NCI-H2171 (cell line): ENCODE measurements around the gene CASZ1.

Experiments
- DNase-seq: peaks from one replicate; lab custom pipeline; 2025; lab: John Stamatoyannopoulos, UW

CASZ1 gene

GRCh38 chr1:10686404-10687040 lies 109.9 kb downstream of the CASZ1 start:
- no peak for DNase-seq

DNA sequence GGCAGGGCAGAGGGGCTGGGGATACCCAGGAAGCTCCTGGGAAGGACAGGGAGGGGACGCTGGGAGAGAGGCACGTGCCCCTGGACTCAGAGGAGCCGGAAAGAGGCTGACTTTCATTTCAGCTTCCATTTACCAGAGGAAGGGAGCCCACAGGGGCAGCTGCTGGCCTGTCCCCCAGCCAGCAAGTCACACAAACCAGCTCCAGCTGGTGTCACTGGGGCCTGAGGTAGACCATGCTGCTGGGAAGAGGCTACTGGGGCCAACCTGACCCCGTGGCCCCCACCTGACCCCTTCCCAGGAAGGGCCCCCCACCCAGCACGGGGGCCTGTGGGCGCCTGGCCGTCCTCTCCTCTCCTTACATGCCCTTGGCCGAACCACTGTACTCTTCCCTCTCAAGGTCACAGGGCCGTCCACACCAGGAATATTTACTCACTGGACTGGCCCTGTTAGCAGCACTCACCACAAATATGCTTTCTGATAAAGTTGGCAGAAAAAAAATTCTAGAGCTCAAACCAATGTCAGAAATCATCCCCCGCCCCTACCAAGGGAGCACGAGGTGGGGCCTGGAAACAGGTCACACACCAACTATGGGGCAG lies 110.5 kb downstream of the CASZ1 start:
- DNase-seq: no peak

DNA sequence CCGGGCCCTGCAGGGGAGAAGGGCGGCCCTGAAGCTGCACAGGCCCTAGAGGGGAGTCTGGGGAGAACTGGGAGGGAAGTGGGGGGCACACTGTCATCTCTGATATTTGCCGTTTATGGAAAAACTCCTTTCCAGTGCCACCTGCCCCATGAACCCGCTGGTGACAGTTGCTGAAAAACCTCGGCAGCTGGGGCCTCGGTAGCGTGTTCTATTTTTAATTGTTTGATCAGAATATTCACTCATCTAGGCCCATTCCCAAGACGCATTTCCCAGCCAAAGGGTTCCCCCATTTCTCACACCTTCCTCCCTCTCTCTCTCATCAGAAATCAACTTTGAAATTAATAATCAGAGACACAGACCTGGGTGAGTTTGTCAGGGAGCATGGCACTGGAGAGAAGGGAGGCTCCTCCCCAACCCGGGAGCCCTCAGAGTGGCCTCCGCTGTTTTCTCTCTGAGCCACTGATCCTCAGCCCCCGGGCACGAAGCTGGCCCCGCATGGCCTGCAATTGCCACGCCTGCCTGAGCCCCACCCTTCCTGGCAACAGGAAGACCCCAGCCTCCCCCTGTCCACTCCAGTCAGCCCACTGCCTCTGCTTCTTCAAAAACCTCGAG lies 111.1 kb downstream of the CASZ1 start:
- peak; percentile 27 for DNase-seq

GRCh38 chr1:10684221-10684620 lies 112.2 kb downstream of the CASZ1 start:
- DNase-seq: no peak

- DNase-seq: peak; percentile 90
Measured at GRCh38 chr1:10682449-10683309, 113.8 kb downstream of the CASZ1 start.

- no peak for DNase-seq
Measured at GRCh38 chr1:10682108-10682445, 114.4 kb downstream of the CASZ1 start.

DNA sequence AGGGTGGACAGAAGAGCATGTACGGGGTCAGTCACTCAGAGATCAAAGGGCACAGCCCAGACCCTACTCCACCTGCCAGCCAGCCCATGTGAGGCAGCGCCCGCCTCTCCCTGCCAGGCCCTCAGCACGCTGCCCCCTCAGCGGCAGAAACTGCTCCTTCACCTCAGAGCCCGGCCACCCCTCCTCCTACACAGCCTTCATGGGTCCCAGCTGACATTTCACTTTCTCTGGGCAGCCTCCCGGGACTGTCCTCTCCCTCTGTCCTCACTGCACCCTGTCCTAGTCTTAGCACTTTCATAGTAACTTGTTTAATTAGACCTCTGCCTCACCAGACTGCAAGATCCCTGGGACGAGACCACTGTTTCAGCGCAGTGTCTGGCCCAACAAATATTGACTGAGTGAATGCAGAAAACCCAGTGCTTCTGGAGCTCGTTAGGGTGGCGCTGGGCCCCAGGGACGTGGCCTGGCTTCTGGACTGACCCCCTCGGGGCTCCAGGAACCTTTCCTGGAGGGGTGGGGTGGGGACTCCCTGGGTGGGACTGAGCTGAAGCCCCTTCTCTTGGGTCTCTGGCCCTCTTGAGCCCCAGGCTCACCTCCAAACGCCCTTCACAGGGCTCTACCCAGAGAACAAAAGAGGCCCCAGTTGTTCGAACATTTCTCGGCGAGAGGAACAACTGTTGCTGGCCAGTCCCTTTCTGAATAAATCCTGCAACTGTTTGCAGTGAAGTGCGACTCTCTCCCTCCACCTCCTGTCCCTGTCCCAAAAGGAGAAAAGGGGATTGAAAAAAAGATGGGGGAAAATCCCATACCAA lies 114.9 kb downstream of the CASZ1 start:
- DNase-seq: no peak

GRCh38 chr1:10680487-10680886 lies 116.0 kb downstream of the CASZ1 start:
- DNase-seq: no peak

DNA sequence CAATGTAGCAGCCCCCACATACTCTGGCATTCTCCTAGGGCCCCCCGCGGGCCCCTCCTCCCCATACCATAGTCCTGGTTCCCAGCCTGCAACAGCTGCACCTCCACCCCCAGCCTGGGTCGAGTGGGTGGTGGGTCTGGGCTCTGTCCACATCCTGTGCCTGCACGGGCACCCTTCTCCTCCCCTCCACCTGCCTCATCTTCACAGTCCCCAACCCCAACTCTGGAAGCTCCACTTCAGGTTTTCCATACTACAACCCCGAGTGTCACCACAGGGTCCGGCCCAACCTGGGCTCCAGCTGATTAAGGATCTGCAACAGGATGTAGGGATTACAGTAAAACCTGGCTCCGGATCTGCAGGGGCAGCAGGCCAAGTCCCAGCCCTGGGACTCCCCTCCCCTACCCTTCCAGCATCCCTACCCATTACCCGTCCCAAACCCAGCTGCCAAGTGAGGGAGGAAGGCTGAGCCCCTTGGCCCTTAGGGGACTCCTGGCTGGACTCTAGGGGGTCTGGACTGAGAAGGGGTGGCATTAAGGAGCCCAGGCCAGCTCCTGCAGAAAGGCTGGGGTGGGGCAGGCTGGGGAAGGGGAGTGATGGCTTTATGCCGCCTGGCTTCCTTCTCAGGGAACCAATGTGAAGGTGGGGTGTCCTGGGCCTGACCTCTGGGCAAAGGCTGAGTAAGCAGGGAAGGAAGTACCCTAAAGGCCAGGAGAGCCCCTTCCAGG lies 116.8 kb downstream of the CASZ1 start:
- DNase-seq: peak; percentile 85

- DNase-seq: no peak
Measured at GRCh38 chr1:10678852-10679251, 117.6 kb downstream of the CASZ1 start.

- no peak for DNase-seq
Measured at GRCh38 chr1:10678402-10678801, 118.0 kb downstream of the CASZ1 start.

DNA sequence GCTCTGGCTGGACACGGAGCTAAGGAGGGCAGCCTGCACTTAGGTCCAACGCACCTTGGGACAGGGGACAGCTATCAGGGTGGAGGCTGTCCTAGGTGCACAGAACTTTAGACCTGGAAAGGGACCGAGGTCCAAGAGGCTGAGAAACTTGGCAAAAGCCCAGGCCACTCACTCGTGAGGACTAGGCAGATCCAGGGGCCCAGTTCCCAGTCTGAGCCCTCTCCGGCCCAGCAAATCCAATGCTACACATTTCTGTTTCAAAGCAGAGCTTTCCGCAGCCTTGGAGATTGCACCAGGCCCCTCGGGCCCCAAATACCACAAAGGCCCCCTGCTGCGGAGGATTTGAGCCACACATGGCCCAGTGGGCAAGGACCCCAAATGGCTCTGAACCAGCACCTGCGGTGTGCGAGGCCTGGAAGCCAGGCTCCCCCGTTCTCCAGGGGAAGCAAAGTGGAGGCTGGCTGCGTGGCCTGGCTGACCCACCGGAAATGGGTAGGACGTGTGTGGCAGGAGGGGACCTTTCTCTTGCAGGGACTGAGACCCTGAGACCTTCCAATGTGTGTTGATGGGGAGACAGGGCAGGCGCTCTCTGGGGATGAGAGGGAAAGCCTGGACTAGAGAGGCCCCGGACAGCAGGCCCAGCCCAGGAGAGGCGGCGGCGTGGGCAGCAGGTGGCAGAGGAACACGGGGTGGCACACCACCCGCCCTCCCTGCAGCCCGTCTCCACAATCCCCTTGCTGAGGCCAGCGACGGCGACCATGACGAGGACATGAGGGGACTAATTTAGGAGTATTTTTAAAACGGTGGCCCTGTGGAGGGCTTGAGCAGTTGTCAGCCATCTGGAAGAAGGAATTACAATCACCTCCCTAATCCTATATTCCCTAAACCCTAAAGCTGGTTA lies 118.7 kb downstream of the CASZ1 start:
- no peak for DNase-seq

- DNase-seq: no peak
Measured at GRCh38 chr1:10676963-10677362, 119.5 kb downstream of the CASZ1 start.

- DNase-seq: no peak
Measured at GRCh38 chr1:10675813-10676212, 120.6 kb downstream of the CASZ1 start.

GRCh38 chr1:10674700-10675609 lies 121.5 kb downstream of the CASZ1 start:
- no peak for DNase-seq

DNA sequence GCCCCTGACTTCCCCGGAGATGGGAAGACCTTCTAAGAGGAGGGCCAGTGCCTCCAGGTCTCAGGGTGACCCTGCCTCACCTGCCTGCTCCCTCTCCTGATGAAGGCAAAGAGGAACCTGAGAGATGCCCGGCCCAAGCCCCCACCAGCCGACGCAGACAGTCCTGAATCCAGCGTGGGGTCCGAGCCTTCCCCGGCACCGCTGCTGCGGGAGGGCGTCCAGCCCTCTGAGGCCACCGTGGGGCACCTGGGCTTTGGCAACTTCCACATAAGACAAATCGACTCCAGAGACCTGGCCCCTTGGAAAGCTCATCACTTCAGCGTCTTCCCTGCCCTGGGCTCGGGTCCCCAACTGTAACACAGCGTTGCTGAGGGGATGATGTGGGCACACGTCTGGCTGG lies 122.2 kb downstream of the CASZ1 start:
- DNase-seq: no peak

DNA sequence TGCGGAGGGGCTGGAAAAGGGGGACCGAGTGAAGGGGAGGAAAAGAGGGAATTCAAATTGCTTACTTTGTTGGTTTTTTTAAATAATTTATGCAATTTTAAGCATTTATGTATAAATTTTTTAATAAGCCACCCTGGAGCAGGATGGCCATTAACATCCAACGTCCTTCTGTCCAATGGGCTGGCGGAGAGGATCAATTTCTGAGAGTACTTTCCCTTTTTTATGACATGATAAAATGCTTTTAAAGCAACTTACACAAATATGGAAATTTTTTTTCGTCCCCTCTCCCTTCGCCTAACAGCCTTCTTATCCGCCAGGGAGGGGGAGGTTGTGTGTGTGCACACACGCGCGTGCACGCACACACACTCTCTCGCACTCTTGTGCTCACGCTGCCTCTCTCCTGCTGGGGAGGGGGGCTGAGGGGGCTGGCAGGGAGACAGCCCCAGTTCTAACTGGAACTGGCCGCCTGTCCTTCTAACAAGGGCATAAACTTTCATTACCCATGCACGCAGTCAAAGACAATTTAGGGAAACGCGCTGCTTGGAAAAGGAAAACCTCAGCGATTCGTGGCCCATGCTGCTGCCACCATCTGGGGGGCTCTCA lies 123.2 kb downstream of the CASZ1 start:
- DNase-seq: no peak

DNA sequence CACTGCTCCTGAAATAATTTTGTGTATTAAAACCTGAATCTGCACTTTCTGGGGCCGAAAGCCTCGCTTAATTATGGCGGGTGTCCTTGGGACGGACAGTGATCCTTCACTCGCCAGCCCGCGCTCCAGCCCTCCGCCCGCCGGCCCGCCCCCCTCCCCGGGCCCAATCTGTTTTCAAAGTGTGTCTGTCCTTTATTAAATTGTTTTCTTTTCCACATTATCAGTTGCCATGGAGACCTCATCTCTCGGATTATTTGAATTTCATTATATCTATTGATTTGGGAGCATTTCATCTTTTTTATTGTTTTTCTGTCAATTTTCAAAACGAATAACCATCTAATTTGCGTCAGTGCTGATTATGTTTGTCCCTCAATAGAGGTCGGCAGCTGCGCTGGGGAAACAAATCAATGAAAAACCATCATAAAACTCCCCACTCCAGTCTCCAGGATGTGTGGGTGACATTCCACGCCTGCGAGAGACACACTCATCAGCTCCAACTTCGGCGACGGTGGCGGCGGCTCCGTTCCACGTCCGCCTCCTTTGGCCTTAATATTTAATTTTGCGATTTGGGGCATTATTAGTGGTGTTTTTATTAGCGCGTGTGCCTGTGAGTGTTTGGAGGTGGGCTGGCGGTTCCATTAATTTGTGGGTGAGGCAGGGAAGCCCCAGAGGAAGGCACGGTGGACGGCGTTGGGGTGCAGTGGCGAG lies 123.9 kb downstream of the CASZ1 start:
- DNase-seq: no peak
